ENCODE data around the gene SEPSECS.

Gene SEPSECS

GRCh38 chr4:25107827-25108516 is 52.3 kb downstream of the SEPSECS start:
- H3K4me3 ChIP-seq (ENCODE audit: low read depth, low read length), result no peak overlapping the region
- TF ChIP-seq CTCF (IDR thresholded peaks at IDR 0.05; ENCODE audit: insufficient read depth, low read depth, low read length, missing control alignments), result no peak
- DNase-seq (ENCODE audit: low read depth), result no peak

DNA sequence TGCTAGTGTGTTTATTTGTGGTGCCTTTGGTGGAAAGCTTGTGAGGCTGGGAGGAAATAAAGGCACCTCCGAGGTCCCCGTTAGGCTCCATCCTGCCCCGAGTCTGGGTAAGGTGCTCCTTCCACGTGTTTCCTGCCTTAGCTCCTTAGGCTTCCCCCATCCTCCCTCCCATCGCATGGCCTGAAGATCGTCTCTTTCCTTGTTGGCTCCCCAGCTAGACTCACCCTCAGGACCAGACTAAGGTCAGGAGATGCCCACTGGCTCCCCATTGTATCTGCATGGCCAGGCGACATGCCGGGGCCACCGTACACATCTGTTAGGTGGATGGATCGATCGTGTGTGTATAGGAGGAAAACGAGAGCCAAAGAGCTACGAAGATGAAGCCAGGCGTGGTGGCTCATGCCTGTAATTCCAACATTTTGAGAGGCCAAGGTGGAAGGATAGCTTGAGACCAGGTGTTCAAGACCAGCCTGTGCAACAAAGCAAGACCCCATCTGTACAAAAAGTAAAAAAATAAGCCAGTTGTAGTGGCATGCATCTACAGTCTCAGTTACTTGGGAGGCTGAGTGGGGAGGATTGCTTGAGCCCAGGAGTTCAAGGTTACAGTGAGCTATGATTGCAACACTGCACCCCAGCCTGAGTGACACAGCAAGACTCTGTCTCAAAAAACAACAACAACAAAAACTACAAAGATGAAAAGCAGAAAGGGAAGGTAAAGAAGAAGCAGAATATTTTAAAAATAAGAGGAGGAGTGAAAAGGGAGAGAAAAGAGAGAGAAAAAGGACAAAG is 53.7 kb downstream of the SEPSECS start:
- TF ChIP-seq CTCF (IDR thresholded peaks at IDR 0.05; ENCODE audit: insufficient read depth, low read depth, low read length, missing control alignments), result no peak
- DNase-seq (ENCODE audit: low read depth), result no peak
- H3K4me3 ChIP-seq (ENCODE audit: low read depth, low read length), result no peak overlapping the region

DNA sequence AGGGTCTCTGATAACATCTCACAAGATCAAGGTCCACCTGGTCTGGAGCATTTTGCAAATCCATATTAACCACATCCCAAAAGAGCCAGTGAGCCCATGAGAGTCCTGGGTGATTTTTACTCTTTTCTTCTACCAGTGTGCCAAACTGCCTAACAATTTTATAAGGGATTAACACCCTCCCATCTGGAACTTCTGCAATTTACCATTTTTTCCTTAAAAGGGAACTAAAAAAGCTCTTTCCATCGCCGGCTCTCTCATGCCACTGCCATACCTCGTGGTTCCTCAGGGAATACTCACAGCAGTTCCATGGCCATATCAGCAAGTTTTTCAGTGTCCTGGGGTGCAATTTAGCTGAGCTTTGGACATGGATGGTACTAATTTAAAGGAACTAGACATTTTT is 55.7 kb downstream of the SEPSECS start:
- TF ChIP-seq CTCF (IDR thresholded peaks at IDR 0.05; ENCODE audit: insufficient read depth, low read depth, low read length, missing control alignments), result no peak
- no peak for DNase-seq (ENCODE audit: low read depth)

GRCh38 chr4:25103418-25103817 is 56.8 kb downstream of the SEPSECS start:
- H3K4me3 ChIP-seq (ENCODE audit: low read depth, low read length), result no peak overlapping the region
- no peak for DNase-seq (ENCODE audit: low read depth)
- no peak for TF ChIP-seq CTCF (IDR thresholded peaks at IDR 0.05; ENCODE audit: insufficient read depth, low read depth, low read length, missing control alignments)

More for the DNA sequence above, 55.7 kb downstream of the SEPSECS start:
- H3K4me3 ChIP-seq (ENCODE audit: low read depth, low read length), result no peak overlapping the region

GRCh38 chr4:25101836-25102235 is 58.4 kb downstream of the SEPSECS start:
- H3K4me3 ChIP-seq (ENCODE audit: low read depth, low read length), result no peak overlapping the region
- DNase-seq (ENCODE audit: low read depth), result no peak
- TF ChIP-seq CTCF (IDR thresholded peaks at IDR 0.05; ENCODE audit: insufficient read depth, low read depth, low read length, missing control alignments), result no peak

- DNase-seq (ENCODE audit: low read depth), result no peak
- no peak for TF ChIP-seq CTCF (IDR thresholded peaks at IDR 0.05; ENCODE audit: insufficient read depth, low read depth, low read length, missing control alignments)
Observed at GRCh38 chr4:25100710-25101109, 59.5 kb downstream of the SEPSECS start.

More at GRCh38 chr4:25100710-25101109, 59.5 kb downstream of the SEPSECS start:
- H3K4me3 ChIP-seq (ENCODE audit: low read depth, low read length), result no peak overlapping the region

Data from GM12865 (cell line).